Esophagus squamous epithelium (tissue), 5 donors: ENCODE results near the gene TCIRG1. TPM values are rescaled to one million over a fixed set of nuclear protein-coding genes. Genes with fewer than 3 reads are reported as not detected.
A peak's percentile ranks its signal among the peaks of the same experiment; 100 is the strongest.

Source experiments
- DNase-seq: peaks from one replicate; lab custom pipeline; 2025; lab: John Stamatoyannopoulos, UW
- H3K27ac ChIP-seq, 4 donors: fragments of 200-600 bp; sonication (generic); one replicate each; pipeline ENCODE4 v1.5.1; 2016 to 2019; ENCODE audit warnings: mild to moderate bottlenecking in 1 of 4
- H3K27me3 ChIP-seq, 4 donors: fragments of 200-600 bp; sonication (generic); 1 replicate in 3 of 4; 2 replicates in 1 of 4; pipeline versions ENCODE4 v1.5.1 to v1.6.0; 2017 to 2021; ENCODE audit warnings: antibody characterized with exemption in 1 of 4
- H3K36me3 ChIP-seq, 3 donors: fragments of 200-600 bp; sonication (generic); one replicate each; pipeline ENCODE4 v1.5.1; 2016 to 2019
- H3K4me1 ChIP-seq, 3 donors: fragments of 200-600 bp; sonication (generic); one replicate each; pipeline ENCODE4 v1.5.1; 2017 to 2019
- H3K4me3 ChIP-seq, 4 donors: fragments of 200-600 bp; sonication (generic); 1 replicate in 3 of 4; 2 replicates in 1 of 4; pipeline ENCODE4 v1.5.1; 2016 to 2019; ENCODE audit warnings: mild to moderate bottlenecking in 2 of 4, moderate library complexity in 1 of 4
- H3K9me3 ChIP-seq, 3 donors: fragments of 200-600 bp; sonication (generic); one replicate each; pipeline ENCODE4 v1.5.1; 2016 to 2019
- POLR2A ChIP-seq, 4 donors: fragments of 450-650 bp; IDR thresholded peaks; one replicate each; pipeline ENCODE4 v1.6.1; 2017; ENCODE audit warnings: antibody characterized with exemption in 4 of 4, mild to moderate bottlenecking in 4 of 4, moderate library complexity in 3 of 4
- WGBS, 2 donors: methylation state at CpG; one replicate each; pipeline ENCODE4 v1.1.5; 2018; 5-methylcytosine and 5-hydroxymethylcytosine counted together
- intact Hi-C: fragments of 100-400 bp; cut with DNase I; formaldehyde crosslinking; loops from one replicate; pipeline ENCODE4 v1.15.0; 2022
- total RNA-seq, 4 donors: library from RNA; depleted of rRNA; stranded (reverse); fragments of >200 nt; gene quantifications; one replicate each; pipeline ENCODE4 v1.1.0, GENCODE V29; 2016
- TF ChIP-seq, protein P1 (sequence below), 6 experiments: fragments of 450-650 bp in 4 of 6; fragments of 200-600 bp in 2 of 6; sonication (generic) in 2 of 6; IDR thresholded peaks; one replicate each; pipeline ENCODE4 v1.5.1; 2016 to 2019; ENCODE audit warnings: antibody characterized with exemption in 6 of 6, mild to moderate bottlenecking in 4 of 6, moderate library complexity in 4 of 6
- donor health status: DM: yes; HTN: yes; CAD: no.

The TCIRG1 gene
- total RNA-seq, 4 donors from 2014 or later: 46.6 to 70.5 (median 63.5) TPM

DNA sequence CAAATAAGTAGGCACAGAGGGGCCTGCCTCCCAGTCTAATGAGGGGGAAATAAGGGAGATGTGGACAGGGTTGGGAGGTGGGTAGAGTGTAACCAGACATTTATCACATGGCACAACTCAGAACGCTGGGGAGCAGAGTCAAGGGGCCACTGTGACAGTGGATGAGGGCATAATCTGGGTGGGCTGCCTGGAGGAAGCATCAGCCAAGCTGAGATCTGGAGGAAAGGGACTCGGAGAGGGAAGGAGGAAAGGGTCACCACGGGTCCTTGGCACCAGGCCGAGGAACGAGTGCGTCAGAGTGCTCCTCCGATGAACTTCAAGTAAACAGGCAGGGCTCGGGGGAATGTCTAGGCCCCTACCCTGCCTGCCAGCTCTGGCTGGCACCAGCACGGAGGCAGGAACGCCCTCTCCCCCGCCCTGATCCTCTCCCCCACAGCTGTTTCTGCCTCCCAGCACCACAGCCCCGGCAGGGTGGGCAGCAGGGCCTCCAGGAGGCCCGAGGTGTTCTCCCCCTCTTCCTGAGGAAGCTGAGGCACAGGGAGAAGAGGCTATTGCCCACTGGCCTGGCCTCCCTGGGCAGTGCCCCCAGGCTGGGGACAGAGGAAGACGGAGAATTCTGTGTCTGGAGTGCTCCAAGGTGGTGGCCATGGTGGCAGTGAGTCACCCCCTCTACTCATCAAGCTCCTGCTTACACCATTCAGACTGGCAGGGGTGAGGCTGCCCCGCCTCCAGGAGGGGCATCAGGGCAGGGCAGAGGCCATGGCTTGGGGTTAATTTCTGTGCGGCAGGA is 24.5 kb upstream of the TCIRG1 start:
- H3K4me1 ChIP-seq: peaks cover 34 to 92% (median 51%) of the 10 kb centered on the region in 3 donors
- WGBS, 2 donors: 19 to 26% methylated on average over 8 to 12 of the region's 16 CpGs
- H3K9me3 ChIP-seq: no peaks in the 10 kb centered on the region
- H3K36me3 ChIP-seq: no peaks in the 10 kb centered on the region
- no peaks in the 10 kb centered on the region for H3K27me3 ChIP-seq
- intact Hi-C loops: no loop called here
- TF ChIP-seq, protein P1, sequence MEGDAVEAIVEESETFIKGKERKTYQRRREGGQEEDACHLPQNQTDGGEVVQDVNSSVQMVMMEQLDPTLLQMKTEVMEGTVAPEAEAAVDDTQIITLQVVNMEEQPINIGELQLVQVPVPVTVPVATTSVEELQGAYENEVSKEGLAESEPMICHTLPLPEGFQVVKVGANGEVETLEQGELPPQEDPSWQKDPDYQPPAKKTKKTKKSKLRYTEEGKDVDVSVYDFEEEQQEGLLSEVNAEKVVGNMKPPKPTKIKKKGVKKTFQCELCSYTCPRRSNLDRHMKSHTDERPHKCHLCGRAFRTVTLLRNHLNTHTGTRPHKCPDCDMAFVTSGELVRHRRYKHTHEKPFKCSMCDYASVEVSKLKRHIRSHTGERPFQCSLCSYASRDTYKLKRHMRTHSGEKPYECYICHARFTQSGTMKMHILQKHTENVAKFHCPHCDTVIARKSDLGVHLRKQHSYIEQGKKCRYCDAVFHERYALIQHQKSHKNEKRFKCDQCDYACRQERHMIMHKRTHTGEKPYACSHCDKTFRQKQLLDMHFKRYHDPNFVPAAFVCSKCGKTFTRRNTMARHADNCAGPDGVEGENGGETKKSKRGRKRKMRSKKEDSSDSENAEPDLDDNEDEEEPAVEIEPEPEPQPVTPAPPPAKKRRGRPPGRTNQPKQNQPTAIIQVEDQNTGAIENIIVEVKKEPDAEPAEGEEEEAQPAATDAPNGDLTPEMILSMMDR (IDR thresholded peaks at IDR 0.05): no peak
- TF ChIP-seq POLR2A (IDR thresholded peaks at IDR 0.05): peak in 1 of 4 donors; percentile 10
- H3K27ac ChIP-seq: peak overlapping the region; percentile 80 to 95 (median 86)
- peak overlapping the region in 1 of 4 donors; percentile 23 for H3K4me3 ChIP-seq
- no peak for DNase-seq

DNA sequence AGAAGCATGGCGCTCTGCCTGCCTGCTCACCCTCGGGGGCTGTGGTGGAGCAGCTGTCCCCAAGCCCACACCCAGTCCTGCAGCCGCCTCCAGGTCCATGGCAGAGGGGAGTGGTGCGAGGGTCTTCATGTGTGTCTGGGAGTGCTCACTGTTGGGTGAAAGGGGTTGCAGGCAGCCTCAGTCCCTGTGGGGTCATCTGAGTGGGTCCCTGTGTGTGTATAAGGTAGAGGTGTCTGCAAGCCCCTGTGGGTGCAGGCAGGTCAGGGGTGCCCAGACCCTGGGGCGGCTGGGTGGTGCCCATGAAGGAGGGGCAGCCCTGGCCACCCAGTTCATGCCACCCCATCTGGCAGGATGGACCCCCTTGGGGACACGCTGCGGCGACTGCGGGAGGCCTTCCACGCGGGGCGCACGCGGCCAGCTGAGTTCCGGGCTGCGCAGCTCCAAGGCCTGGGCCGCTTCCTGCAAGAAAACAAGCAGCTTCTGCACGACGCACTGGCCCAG is 23.8 kb upstream of the TCIRG1 start:
- H3K27ac ChIP-seq: peak overlapping the region; percentile 80 to 95 (median 86)
- no peak overlapping the region for H3K4me3 ChIP-seq
- no peaks in the 10 kb centered on the region for H3K36me3 ChIP-seq
- TF ChIP-seq, protein P1 (IDR thresholded peaks at IDR 0.05): no peak
- no peak for TF ChIP-seq POLR2A (IDR thresholded peaks at IDR 0.05)
- DNase-seq: no peak
- intact Hi-C loops: no loop called here
- peaks cover 29 to 92% (median 46%) of the 10 kb centered on the region in 3 donors for H3K4me1 ChIP-seq
- no peaks in the 10 kb centered on the region for H3K9me3 ChIP-seq
- no peaks in the 10 kb centered on the region for H3K27me3 ChIP-seq
- 88 to 100% methylated on average over 2 to 9 of the region's 19 CpGs for WGBS, 2 donors

DNA sequence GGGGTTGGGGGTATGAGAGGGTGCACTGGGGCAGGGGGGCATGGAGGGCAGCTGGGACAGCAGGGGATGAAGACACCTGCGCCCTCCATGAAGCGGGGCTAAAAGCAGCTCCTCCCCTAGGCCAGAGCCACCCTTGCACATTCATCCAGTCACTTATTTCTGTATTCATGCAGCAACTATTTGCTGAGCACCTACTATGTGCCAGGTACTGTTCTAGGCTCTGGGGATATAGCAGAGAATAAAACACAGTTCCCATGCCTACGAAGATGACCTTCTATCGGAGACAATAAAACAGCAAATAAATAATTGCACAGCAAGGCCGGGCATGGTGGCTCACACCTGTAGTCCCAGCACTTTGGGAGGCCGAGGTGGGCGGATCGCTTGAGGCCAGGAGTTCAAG is 23.4 kb upstream of the TCIRG1 start:
- no peak overlapping the region for H3K4me3 ChIP-seq
- H3K27me3 ChIP-seq: no peaks in the 10 kb centered on the region
- H3K4me1 ChIP-seq: peaks cover 24 to 92% (median 41%) of the 10 kb centered on the region in 3 donors
- H3K9me3 ChIP-seq: no peaks in the 10 kb centered on the region
- TF ChIP-seq POLR2A (IDR thresholded peaks at IDR 0.05): no peak
- TF ChIP-seq, protein P1 (IDR thresholded peaks at IDR 0.05): no peak
- no peaks in the 10 kb centered on the region for H3K36me3 ChIP-seq
- 95 to 99% methylated on average over 4 to 8 of the region's 8 CpGs for WGBS, 2 donors
- intact Hi-C loops: no loop called here
- DNase-seq: no peak
- H3K27ac ChIP-seq: peak overlapping the region in 2 of 4 donors; percentile 80 to 88

DNA sequence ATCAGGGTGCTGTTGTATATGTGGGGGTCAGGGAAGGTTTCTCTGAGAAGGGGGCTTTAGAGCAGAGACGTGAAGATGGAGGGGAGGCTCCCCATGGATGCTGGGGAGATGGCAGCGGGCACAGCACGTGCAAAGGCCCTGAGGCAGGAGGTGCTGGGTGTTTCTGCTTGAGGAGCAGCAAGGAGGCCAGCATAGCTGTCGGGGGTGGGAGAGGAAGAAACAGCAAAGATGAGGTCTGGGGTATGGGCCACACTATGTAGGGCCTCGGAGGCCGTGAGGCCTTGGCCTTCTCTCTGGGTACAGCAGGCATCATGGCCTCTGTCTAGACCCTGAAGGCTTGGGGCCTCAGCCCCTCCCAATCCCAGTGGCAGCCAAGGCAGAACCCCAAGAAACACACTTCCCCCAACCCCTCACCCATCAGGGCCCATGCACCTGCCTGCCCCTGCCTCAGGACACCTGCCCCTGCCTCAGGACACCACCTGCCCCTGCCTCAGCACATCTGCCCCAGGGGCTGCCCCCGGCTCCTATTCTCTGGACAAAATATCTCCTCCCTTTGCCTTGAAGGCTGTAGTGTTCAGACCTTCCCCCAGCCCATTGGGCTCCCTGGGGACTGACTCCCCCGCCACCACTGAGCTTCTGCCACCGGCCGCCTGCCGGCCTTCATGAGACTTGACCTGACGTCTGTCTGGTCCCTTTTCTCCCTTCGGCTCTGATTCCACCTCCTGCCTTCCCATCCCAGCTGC is 22.5 kb upstream of the TCIRG1 start:
- Histone ChIP-seq H3K4me1 (peaks cover 16 to 91% (median 39%) of the 10 kb centered on the region in 3 donors), H3K36me3 (no peaks in the 10 kb centered on the region), H3K9me3 (no peaks in the 10 kb centered on the region), H3K27me3 (no peaks in the 10 kb centered on the region), H3K27ac (peak overlapping the region in 3 of 4 donors; percentile 57 to 59 (median 57)), H3K4me3 (no peak overlapping the region)
- DNase-seq: no peak
- intact Hi-C loops: no loop called here
- WGBS, 2 donors: 55 to 68% methylated on average over 11 to 12 of the region's 13 CpGs
- no peak for TF ChIP-seq POLR2A (IDR thresholded peaks at IDR 0.05)
- TF ChIP-seq, protein P1 (IDR thresholded peaks at IDR 0.05): no peak
